HG02798 (cell line): ENCODE results near the gene LBHD2.

Experiments used
- ATAC-seq: cut with Tn5 transposase; IDR thresholded peaks from one replicate; pipeline ENCODE4 v1.9.1; 2021; ENCODE audit warnings: mild to moderate bottlenecking; ENCODE audit not compliant: unreplicated experiment, poor library complexity

Gene LBHD2

GRCh38 chr14:103067231-103067954, 16.6 kb upstream of the LBHD2 start:
- ATAC-seq = no peak

- ATAC-seq = no peak
Measured at GRCh38 chr14:103068351-103069073, 15.5 kb upstream of the LBHD2 start.

GRCh38 chr14:103070263-103070885, 13.6 kb upstream of the LBHD2 start:
- ATAC-seq = no peak

- no peak for ATAC-seq
Measured at GRCh38 chr14:103070971-103071542, 13.0 kb upstream of the LBHD2 start.

GRCh38 chr14:103071544-103072251, 12.3 kb upstream of the LBHD2 start:
- no peak for ATAC-seq

GRCh38 chr14:103072595-103073366, 11.2 kb upstream of the LBHD2 start:
- no peak for ATAC-seq

GRCh38 chr14:103073367-103073875, 10.6 kb upstream of the LBHD2 start:
- no peak for ATAC-seq

- no peak for ATAC-seq
Measured at GRCh38 chr14:103073876-103074728, 9.9 kb upstream of the LBHD2 start.

- no peak for ATAC-seq
Measured at GRCh38 chr14:103074729-103075367, 9.2 kb upstream of the LBHD2 start.

- peak; percentile 33 for ATAC-seq
Measured at GRCh38 chr14:103078420-103078749, 5.6 kb upstream of the LBHD2 start.

GRCh38 chr14:103078860-103079587, 5.0 kb upstream of the LBHD2 start:
- ATAC-seq = no peak

GRCh38 chr14:103081951-103082350, 2.1 kb upstream of the LBHD2 start:
- no peak for ATAC-seq

GRCh38 chr14:103085106-103086091, 1.4 kb downstream of the LBHD2 start:
- no peak for ATAC-seq

GRCh38 chr14:103086771-103087342, 2.8 kb downstream of the LBHD2 start:
- no peak for ATAC-seq

GRCh38 chr14:103087343-103087835, 3.4 kb downstream of the LBHD2 start:
- ATAC-seq = no peak

- no peak for ATAC-seq
Measured at GRCh38 chr14:103088921-103089320, 4.9 kb downstream of the LBHD2 start.
